ENCODE data around the gene CGA.

Gene CGA

DNA sequence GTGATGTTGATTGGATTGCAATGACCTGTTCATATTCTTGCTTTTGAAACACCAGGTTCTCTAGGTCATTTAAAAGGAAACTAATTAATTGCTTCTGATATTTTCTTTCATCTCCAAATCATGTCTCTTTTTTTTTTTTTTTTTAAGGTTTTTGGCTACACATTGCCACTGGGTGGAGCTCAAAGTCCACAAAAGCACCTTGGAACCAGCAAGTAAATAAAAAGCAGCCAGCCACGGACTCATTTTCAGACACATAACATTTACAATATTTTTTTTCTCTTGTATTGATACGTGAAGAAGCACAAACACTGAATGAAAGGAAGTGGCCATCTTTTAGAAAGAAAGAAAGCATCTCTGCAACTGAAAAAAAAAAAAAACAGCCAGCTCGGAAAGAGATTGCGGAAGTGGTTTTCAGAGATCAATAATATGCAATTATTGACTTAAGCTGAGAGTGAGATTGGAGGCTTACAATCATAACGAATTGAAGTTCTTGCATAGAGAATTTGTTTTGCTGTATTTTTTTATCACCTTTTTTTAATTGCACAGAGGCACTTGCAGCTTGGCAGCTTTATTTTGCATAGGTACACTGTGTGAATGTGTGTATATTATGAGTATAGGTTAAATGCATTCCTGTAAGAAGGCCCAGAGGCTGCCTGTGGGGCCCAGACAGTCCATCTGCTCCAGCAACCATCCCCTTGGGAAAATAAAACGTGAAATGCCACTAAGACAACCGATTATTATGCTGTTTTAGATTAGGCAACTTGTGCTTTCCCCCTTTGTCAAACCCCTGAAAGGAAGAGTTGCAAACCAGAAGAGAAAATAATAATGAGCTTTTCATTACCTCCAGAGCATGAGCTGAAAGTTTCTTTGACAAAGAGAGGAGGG, 28.2 kb downstream of the CGA start:
- Histone ChIP-seq H3K36me3 (no peaks in the 10 kb centered on the region), H3K4me1 (ENCODE audit: control insufficient read depth in 1 of 2, insufficient read depth in 1 of 2, low read depth in 1 of 2, low read length in 1 of 2) (peaks cover 9 to 15% of the 10 kb centered on the region in 2 experiments), H3K27ac (no peak overlapping the region), H3K9me3 (no peaks in the 10 kb centered on the region), H3K4me3 (ENCODE audit: low read depth in 1 of 2, low read length in 1 of 2) (no peak overlapping the region), H3K27me3 (peaks cover 28% of the 10 kb centered on the region)
- TF ChIP-seq CTCF (IDR thresholded peaks at IDR 0.05) = no peak

DNA sequence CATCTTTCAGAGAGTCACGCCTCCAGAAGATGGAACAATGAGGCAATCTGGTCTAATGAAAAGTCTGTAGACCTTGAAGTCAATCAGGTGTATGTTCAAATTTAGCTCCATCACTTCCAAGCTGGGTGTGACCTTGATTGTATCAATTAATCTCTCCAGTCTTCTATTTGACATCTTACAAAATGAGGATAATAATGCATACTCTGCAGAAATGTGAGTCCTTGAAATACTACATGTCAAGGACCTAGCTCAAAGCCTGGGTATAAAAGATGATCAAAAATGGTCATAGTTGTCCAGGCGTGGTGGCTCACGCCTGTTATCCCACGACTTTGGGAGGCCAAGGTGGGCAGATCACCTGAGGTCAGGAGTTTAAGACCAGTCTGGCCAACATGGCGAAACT, 29.8 kb downstream of the CGA start:
- H3K27ac ChIP-seq = no peak overlapping the region
- no peak overlapping the region for H3K4me3 ChIP-seq (ENCODE audit: low read depth in 1 of 2, low read length in 1 of 2)
- no peak for TF ChIP-seq CTCF (IDR thresholded peaks at IDR 0.05)
- H3K27me3 ChIP-seq = peaks cover 27% of the 10 kb centered on the region
- no peaks in the 10 kb centered on the region for H3K9me3 ChIP-seq
- peaks cover 9 to 15% of the 10 kb centered on the region in 2 experiments for H3K4me1 ChIP-seq (ENCODE audit: control insufficient read depth in 1 of 2, insufficient read depth in 1 of 2, low read depth in 1 of 2, low read length in 1 of 2)
- no peaks in the 10 kb centered on the region for H3K36me3 ChIP-seq

DNA sequence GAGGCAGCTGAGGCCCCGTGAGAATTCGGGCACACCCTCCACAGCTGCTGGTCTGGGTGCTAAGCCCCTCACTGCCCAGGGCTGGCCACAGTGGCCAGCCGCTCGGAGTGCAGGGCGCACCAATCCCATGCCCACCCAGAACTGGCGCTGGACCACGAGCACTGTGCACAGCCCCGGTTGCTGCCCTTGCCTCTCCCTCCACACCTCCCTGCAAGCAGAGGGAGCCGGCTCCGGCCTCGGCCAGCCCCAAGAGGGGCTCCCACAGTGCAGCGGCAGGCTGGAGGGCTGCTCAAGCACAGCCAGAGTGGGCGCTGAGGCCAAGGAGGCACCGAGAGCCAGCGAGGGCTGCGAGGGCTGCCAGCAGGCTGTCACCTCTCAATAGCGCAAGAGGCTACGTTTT, 35.0 kb downstream of the CGA start:
- peaks cover 30% of the 10 kb centered on the region for H3K27me3 ChIP-seq
- H3K27ac ChIP-seq = no peak overlapping the region
- H3K4me1 ChIP-seq (ENCODE audit: control insufficient read depth in 1 of 2, insufficient read depth in 1 of 2, low read depth in 1 of 2, low read length in 1 of 2) = no peaks in the 10 kb centered on the region
- no peak for TF ChIP-seq CTCF (IDR thresholded peaks at IDR 0.05)
- no peak overlapping the region for H3K4me3 ChIP-seq (ENCODE audit: low read depth in 1 of 2, low read length in 1 of 2)
- H3K36me3 ChIP-seq = no peaks in the 10 kb centered on the region
- no peaks in the 10 kb centered on the region for H3K9me3 ChIP-seq

- H3K4me3 ChIP-seq (ENCODE audit: low read depth in 1 of 2, low read length in 1 of 2) = no peak overlapping the region
- no peak for TF ChIP-seq CTCF (IDR thresholded peaks at IDR 0.05)
- no peaks in the 10 kb centered on the region for H3K4me1 ChIP-seq (ENCODE audit: control insufficient read depth in 1 of 2, insufficient read depth in 1 of 2, low read depth in 1 of 2, low read length in 1 of 2)
- peaks cover 47% of the 10 kb centered on the region for H3K27me3 ChIP-seq
- H3K9me3 ChIP-seq = no peaks in the 10 kb centered on the region
- H3K27ac ChIP-seq = no peak overlapping the region
- no peaks in the 10 kb centered on the region for H3K36me3 ChIP-seq
Measured at GRCh38 chr6:87054143-87054833, 40.6 kb downstream of the CGA start.

DNA sequence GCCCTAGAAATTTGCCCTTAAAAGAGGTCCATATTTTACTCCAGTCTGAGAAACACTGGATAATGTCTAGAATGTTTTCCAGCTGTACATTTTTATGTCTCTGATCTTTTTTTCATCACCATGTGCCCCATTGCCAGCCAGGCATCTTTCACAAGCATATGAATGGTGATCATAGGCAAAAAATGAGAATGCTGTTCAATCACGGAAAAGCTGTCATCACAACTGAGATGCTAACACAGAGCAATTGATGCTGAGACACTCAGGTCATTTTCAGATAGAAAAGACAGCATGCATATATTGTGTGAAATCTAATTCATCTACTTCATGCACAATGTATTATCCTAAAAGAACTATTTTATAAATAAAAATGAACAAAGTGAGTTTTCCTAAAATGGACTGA, 41.6 kb downstream of the CGA start:
- no peak overlapping the region for H3K4me3 ChIP-seq (ENCODE audit: low read depth in 1 of 2, low read length in 1 of 2)
- H3K27me3 ChIP-seq = peaks cover 55% of the 10 kb centered on the region
- H3K36me3 ChIP-seq = no peaks in the 10 kb centered on the region
- H3K27ac ChIP-seq = no peak overlapping the region
- H3K4me1 ChIP-seq (ENCODE audit: control insufficient read depth in 1 of 2, insufficient read depth in 1 of 2, low read depth in 1 of 2, low read length in 1 of 2) = no peaks in the 10 kb centered on the region
- TF ChIP-seq CTCF (IDR thresholded peaks at IDR 0.05) = no peak
- H3K9me3 ChIP-seq = no peaks in the 10 kb centered on the region
